Fibroblast of skin of scalp (primary cell): ENCODE results near the gene KCNQ1.
A peak's percentile ranks its signal among the peaks of the same experiment; 100 is the strongest.

Experiments
- DNase-seq: peaks from one replicate; pipeline ENCODE4 v3.0.0-alpha.2; 2013

Gene KCNQ1

GRCh38 chr11:2527621-2528291, 82.9 kb downstream of the KCNQ1 start:
- no peak for DNase-seq

- DNase-seq = no peak
Observed at GRCh38 chr11:2528301-2529050, 83.7 kb downstream of the KCNQ1 start.

DNA sequence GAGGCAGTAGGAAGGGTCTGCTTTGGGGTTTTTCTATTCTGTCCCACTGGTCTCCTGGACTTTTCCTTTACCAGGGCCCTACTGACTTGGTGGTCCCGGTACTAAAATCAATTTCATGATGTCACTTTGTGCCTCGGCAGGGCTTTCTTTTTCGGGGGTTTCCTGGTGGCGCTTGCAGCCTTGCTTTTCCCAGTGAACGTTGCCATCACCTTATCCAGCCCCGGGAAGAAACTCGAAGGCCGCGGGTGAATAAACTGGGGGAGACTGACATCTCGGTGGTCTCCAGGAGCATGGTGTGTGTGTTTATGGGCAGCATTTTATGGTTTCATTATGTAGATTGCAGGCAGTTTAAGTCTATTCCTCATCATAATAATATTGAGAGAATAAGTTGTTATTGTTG, 84.4 kb downstream of the KCNQ1 start:
- DNase-seq = no peak

- no peak for DNase-seq
Observed at GRCh38 chr11:2529636-2530035, 84.8 kb downstream of the KCNQ1 start.

GRCh38 chr11:2530131-2530854, 85.5 kb downstream of the KCNQ1 start:
- DNase-seq = no peak

GRCh38 chr11:2530855-2531200, 86.0 kb downstream of the KCNQ1 start:
- no peak for DNase-seq

DNA sequence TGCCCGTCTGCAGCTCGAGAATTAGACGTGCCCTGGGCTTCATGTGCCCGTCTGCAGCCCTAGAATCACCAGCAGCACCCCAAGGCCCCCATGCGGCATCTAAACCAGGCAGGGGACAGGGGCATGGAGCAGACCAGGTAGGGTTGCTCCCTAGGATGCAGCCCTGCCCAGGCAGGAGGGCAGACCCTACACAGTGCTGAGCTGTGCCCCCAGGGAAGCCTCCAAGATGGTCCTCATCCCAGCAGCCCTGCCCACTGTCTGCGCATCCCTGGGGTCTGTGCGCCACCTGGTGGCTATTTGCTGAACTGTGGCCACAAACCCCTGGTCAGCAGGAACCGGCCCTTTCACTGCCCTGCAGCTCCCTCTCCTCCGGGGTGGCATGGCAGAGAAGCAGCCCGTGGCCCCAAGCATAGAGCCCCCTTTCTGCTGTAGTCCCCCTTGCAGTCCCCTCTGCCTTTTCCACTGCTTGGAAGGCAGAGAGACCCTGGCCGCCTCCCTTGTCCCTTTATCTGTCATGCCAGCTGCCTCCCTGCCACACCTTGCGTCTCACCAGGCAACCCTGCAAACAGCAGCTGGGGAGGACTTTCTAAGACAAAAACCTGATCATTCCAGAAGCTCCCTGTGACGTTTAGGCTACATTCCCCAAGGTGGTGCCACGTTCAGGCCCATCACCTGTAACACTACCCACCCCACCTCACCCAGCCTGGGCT, 86.6 kb downstream of the KCNQ1 start:
- DNase-seq = peak; percentile 44

DNA sequence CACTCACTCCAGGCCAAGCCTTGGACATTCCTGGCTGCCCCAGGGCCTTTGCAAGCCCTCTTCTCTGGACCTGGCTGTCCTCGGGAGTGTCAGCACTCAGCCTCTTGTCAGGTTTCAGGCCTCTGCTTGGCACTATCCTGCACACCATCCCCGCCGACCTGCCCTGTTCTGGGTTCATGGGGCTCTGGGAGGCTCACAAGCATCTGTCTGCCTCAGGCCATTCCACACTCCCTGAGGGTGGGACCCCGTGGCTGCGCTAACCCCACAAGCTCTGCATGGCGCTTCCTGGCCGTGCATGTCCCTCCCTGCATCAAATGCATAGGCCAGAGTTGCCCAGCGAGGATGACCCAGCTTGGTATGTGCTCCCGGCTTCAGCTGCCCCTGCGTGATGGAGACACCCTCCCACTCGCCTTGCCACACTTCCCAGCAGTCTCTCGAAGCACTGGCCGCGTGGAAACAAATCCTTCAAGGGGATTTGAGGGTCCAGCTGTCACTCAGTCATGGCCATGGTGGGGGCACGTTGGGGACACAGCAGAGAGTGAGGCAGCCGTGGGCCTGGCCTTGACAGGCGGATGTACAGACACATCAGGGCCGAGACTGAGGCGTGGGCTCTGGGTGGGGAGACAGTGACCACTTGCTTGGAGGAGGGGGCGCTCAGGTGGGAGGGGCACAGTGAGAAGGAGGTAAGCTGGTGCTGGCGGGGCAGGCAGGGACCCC, 87.3 kb downstream of the KCNQ1 start:
- DNase-seq = no peak

DNA sequence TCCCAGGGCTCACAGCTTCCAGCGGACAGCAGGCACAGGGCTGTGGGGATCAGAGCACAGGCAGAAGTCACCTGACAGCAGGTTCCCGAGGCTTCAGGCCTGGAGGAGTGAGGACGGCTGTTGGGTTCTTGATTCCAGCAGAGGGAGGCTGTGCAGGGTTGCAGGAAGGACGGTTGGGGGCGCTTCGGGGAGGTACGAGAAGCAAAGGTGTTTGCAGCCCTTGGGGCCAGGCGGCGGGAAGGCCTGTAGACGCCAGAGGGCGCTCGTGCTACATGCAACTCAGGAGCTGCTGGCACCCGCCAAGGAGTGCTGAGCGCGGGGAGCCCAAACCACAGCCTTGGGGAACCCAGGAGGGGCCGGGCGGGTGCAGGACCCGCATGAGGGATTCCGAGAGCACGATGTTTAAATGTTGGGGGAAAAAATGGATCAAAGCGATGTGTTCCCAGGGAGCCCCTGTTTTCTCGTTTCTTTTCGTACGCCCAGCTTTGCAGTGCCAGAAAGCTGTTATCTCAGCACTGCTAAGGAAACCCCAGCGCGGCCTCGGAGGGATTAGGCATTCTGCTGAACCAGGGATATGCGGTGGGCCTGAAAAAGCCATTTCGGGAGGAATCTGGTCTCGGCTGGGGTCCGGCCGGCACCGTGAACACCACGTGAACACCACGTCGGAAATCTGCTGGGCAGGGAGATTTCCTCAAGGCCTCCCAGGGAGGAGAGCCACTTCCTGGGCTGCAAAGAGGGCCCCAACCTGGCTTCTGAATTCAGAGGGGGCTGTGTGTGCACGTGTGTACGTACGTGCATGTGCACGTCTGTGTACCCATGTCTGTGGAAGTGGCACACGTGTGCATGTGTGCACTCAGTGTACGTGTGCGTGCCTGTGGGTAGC, 88.1 kb downstream of the KCNQ1 start:
- DNase-seq = peak; percentile 81

DNA sequence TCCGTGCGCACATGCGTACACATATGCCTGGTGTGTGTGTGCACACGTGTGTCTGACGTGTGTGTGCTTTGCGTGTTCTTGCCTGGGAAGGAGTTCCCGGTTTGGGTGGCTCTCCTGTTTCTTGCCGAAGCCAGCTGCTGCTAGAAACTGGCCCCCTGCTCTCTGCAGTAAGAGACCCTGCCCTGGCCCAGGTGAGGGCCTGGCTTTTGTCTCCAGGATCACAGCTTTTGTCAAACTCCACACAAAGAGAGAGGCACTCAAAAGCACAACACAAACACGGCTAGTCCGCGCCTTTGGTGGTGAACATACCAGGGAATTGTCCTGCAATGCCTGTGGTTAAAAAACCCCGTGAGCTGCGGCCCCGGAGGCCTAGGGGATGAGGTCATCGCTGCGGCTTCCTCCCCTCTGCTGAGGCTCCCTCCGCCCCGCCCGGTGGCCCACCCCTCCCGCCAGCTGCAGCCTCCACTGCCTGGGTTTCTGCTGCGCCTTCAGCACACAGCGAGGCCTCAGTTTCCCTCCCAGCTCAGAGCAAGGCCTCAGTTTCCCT, 88.9 kb downstream of the KCNQ1 start:
- peak; percentile 93 for DNase-seq

DNA sequence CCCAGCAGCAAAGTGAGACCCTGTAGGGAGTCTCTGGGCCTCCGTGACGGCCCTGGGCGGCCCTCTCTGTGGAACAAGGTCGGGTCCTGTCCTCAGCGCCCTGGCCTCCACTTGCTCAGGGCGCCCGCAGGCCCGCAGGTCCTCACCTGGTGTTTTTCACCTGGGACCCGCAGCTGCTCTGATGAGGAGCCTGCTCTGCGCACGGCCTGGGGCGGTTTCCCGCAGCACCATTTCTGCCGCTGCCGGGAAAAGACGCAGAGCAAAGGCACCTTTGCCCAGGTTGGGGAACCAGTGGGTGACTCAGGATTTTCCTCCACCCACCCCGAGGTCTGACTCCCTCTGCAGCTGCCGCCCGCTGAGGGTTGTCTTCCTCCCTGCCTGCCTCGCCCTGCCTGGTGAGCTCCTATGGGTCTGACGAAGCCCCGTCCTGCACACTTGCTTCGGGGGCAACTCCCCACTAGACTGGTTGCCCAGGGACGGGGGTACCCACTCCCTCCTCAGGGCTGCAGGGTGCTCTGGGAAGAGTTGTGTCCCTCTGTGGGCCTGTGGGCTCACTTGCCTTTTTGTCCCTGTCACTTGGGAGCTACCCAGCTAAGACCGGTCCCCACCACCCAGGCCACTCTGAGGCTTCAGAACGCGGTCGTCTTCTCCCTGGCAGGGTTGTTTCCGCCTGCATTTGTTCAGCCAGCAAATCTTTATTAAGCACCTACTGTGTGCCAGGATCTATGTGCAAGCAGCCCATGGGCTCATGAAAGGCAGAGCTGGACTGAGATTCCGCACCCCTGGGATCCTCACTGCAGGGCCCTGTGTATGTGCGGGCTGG, 89.5 kb downstream of the KCNQ1 start:
- DNase-seq = no peak

- no peak for DNase-seq
Observed at GRCh38 chr11:2534957-2535672, 90.3 kb downstream of the KCNQ1 start.

DNA sequence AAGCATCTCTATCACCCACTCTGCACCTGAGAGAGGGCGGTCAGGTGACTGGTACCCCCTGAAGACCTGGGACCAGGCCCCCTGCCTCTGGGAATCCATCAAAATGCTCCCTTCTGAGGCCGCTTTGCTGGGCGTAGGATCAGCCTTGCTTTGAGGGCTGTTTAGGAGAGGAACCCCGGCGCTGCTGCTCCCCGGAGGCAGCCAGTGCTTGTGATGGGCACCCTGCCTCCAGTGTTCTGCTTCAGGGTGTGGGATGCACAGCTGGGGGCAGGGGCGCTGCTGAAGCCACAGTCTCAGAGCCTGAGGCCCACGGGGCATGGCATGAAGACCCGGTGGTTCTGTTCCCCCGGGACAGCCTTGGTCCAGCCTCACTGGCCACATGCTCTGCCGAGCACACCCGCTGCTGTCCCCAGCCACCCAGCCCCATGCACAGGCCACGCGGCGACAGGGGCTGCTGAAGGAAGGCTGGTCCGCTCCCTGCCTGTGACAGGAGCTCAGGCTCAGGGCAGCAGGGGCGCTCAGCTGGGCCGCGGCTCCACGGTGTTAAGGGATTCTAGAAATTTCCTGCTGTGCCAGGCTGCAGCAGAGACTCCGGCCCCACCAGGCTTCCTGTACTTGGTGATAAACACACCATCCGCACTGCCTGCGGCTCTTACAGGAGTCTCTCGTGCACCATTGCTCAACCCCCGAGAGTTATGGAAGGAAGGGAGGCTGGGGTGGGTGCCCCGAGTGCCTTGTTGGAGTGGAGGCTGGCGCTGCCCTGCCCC, 91.0 kb downstream of the KCNQ1 start:
- no peak for DNase-seq

DNA sequence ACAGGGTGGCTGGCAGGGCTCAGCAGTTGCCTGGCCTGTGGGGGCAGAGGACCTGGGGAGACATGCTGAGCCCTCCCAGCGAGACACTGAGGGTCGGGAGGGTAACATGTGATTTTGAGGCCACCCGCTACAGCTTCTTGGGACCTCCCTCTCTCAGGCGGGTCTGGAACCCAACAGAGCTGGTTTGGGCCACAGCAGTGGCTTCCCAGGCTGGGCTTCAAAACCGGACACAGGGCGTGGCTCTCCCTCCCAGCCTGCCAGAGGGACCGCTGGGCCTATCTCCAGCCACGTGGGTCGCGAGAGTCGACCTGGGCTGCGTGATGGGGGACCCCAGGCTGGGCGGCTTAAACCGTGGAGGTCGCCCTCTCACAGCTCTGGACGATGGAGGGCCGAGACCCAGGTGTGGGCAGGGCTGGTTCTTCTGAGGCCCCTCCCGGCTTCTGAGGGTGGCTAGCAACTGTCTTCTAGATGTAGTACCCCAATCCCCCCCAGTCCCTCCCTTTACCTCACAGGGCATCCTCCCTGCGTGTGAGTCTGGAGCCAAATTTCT, 91.7 kb downstream of the KCNQ1 start:
- DNase-seq = no peak

GRCh38 chr11:2537010-2537705, 92.3 kb downstream of the KCNQ1 start:
- DNase-seq = no peak

GRCh38 chr11:2537896-2538724, 93.3 kb downstream of the KCNQ1 start:
- DNase-seq = no peak

- no peak for DNase-seq
Observed at GRCh38 chr11:2538951-2539350, 94.1 kb downstream of the KCNQ1 start.
